GM21723 (cell line): Measurements from ENCODE around the gene CRTC3.
"Not testable (repeated sequence)": the region's sequence is repeated elsewhere in the genome, so short reads cannot be mapped to it uniquely, and the experiment has no call there.

Experiments used
- ATAC-seq: cut with Tn5 transposase; IDR thresholded peaks from one replicate; pipeline ENCODE4 v1.9.1; 2021; ENCODE audit warnings: mild to moderate bottlenecking, moderate library complexity; ENCODE audit not compliant: unreplicated experiment

The CRTC3 gene

GRCh38 chr15:90618330-90619125 lies 88.8 kb downstream of the CRTC3 start:
- ATAC-seq = no peak

- ATAC-seq = no peak
Observed at GRCh38 chr15:90619468-90619867, 89.7 kb downstream of the CRTC3 start.

- no peak for ATAC-seq
Observed at GRCh38 chr15:90619939-90620338, 90.2 kb downstream of the CRTC3 start.

GRCh38 chr15:90620379-90621067 lies 90.8 kb downstream of the CRTC3 start:
- peak; percentile 78 for ATAC-seq

GRCh38 chr15:90623854-90624253 lies 94.1 kb downstream of the CRTC3 start:
- ATAC-seq = no peak

- no peak for ATAC-seq
Observed at GRCh38 chr15:90624278-90624981, 94.7 kb downstream of the CRTC3 start.

GRCh38 chr15:90625037-90625436 lies 95.3 kb downstream of the CRTC3 start:
- no peak for ATAC-seq

GRCh38 chr15:90629217-90629616 lies 99.5 kb downstream of the CRTC3 start:
- no peak for ATAC-seq

- ATAC-seq = no peak
Observed at GRCh38 chr15:90633360-90633759, 103.6 kb downstream of the CRTC3 start.

GRCh38 chr15:90636993-90637392 lies 107.3 kb downstream of the CRTC3 start:
- ATAC-seq = not testable (repeated sequence)

- no peak for ATAC-seq
Observed at GRCh38 chr15:90637693-90638092, 108.0 kb downstream of the CRTC3 start.

GRCh38 chr15:90638201-90638691 lies 108.5 kb downstream of the CRTC3 start:
- ATAC-seq = no peak

GRCh38 chr15:90638963-90639362 lies 109.2 kb downstream of the CRTC3 start:
- ATAC-seq = no peak

- ATAC-seq = no peak
Observed at GRCh38 chr15:90640862-90641261, 111.1 kb downstream of the CRTC3 start.

- no peak for ATAC-seq
Observed at GRCh38 chr15:90641581-90642463, 112.1 kb downstream of the CRTC3 start.

GRCh38 chr15:90642464-90643300 lies 113.0 kb downstream of the CRTC3 start:
- no peak for ATAC-seq

- ATAC-seq = no peak
Observed at GRCh38 chr15:90643301-90643632, 113.5 kb downstream of the CRTC3 start.

GRCh38 chr15:90644526-90644925 lies 114.8 kb downstream of the CRTC3 start:
- ATAC-seq = no peak

- no peak for ATAC-seq
Observed at GRCh38 chr15:90644952-90645725, 115.4 kb downstream of the CRTC3 start.
